ENCODE data around the gene SMG9.

SMG9 gene

DNA sequence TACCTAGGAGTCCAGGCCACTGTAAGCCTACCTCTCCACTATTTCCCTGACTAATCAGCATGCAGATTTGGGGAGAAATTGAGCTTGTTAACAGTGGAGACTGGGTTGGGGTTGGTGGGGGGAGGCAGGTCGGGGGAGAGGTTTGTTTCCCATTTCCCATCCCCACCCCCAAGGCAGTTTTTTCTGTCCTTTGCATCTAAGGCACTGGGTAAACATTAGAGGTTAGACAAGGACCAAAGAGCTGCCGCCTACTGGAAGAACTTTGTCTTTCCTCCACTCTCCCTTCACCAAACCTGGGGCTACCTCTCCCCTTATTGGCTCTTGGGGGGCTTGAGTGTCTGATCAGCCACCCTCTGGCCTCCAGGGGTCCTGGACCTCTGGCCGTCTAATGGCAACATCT, 25.1 kb upstream of the SMG9 start:
- WGBS (ENCODE audit: insufficient coverage): 0% methylated on average over 2 of the region's 3 CpGs
- H3K9me3 ChIP-seq (ENCODE audit: control extremely low read depth in 1 of 5, control insufficient read depth in 4 of 5, insufficient read depth in 2 of 5, low read depth in 1 of 5, low read length in 4 of 5): no peaks in the 10 kb centered on the region
- peaks cover 8 to 72% (median 64%) of the 10 kb centered on the region in 4 experiments for H3K4me1 ChIP-seq (ENCODE audit: control extremely low read depth in 1 of 4, control insufficient read depth in 4 of 4, insufficient read depth in 4 of 4, low read length in 3 of 4)
- peak overlapping the region; percentile 67 to 90 for H3K27ac ChIP-seq (ENCODE audit: insufficient read depth in 1 of 2, low read depth in 1 of 2, low read length in 2 of 2, poor library complexity in 1 of 2, severe bottlenecking in 2 of 2)
- H3K4me3 ChIP-seq (ENCODE audit: control insufficient read depth in 1 of 7, extremely low read depth in 1 of 7, insufficient read depth in 4 of 7, low read depth in 2 of 7, low read length in 6 of 7): peak overlapping the region; percentile 61 to 96 (median 84)
- H3K36me3 ChIP-seq (ENCODE audit: control insufficient read depth in 4 of 4, insufficient read depth in 4 of 4, low read length in 3 of 4): peaks cover 0 to 12% (median 7%) of the 10 kb centered on the region in 4 experiments
- ChIA-PET POLR2A (no interaction called here), CTCF (interaction anchor here (1.2 to 10.7 kb wide), 6 partner anchors 14 to 36 kb away, joined by 3 to 149 read pairs (median 12); no protein-coding TSS in a partner anchor)
- H3K27me3 ChIP-seq (replicated peaks in 2 of 5; ENCODE audit: control insufficient read depth in 4 of 5, insufficient read depth in 5 of 5, low read length in 4 of 5): no peaks in the 10 kb centered on the region
- DNase-seq: peak; percentile 36 to 65 (median 54)

DNA sequence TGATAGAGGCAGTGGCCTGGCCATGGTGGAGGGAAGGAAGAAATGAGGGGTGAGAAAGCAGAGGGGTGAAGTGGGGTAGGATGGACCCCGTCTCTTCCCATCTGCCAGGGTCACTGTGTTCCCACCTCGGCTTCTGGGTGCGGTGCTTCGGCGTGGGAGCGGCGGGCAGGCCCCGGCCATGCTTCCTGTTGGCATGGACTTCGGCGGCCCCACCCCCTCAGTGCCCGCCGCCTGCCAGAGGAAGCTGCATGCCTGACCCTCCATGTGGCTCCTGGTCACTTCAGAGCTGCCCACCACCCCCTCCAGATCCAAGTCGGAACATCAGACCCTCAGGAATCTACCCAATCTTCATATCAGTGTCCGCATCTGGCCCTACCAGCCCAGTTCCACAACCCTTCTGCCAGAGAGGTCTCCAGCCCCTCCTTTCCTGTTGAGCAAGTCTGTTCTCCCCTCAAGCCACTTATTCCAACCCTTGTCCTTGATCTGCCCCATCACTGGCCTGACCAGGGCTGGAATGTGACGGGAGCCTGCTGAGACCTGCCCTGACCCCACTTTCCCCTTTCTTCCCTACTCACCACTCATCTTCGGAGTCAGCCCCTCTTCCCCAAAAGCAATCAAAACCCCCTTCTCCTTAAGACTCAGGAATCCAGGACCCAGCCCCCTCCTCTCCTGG, 24.5 kb upstream of the SMG9 start:
- 0% methylated on average over 13 of the region's 16 CpGs for WGBS (ENCODE audit: insufficient coverage)
- DNase-seq: no peak
- Histone ChIP-seq H3K36me3 (ENCODE audit: control insufficient read depth in 4 of 4, insufficient read depth in 4 of 4, low read length in 3 of 4) (peaks cover 0 to 17% (median 9%) of the 10 kb centered on the region in 4 experiments), H3K9me3 (ENCODE audit: control extremely low read depth in 1 of 5, control insufficient read depth in 4 of 5, insufficient read depth in 2 of 5, low read depth in 1 of 5, low read length in 4 of 5) (no peaks in the 10 kb centered on the region), H3K27ac (ENCODE audit: insufficient read depth in 1 of 2, low read depth in 1 of 2, low read length in 2 of 2, poor library complexity in 1 of 2, severe bottlenecking in 2 of 2) (peak overlapping the region; percentile 67 to 90), H3K27me3 (replicated peaks in 2 of 5; ENCODE audit: control insufficient read depth in 4 of 5, insufficient read depth in 5 of 5, low read length in 4 of 5) (no peaks in the 10 kb centered on the region), H3K4me1 (ENCODE audit: control extremely low read depth in 1 of 4, control insufficient read depth in 4 of 4, insufficient read depth in 4 of 4, low read length in 3 of 4) (peaks cover 8 to 67% (median 64%) of the 10 kb centered on the region in 4 experiments), H3K4me3 (ENCODE audit: control insufficient read depth in 1 of 7, extremely low read depth in 1 of 7, insufficient read depth in 4 of 7, low read depth in 2 of 7, low read length in 6 of 7) (peak overlapping the region; percentile 61 to 96 (median 84))
- ChIA-PET POLR2A (interaction anchor here (1.7 kb wide), 1 partner anchor 25 kb away, joined by 9 read pairs; the partner anchor contains the start of gene SMG9), CTCF (interaction anchor here (1.2 to 10.7 kb wide), 9 partner anchors 10 to 111 kb away, joined by 3 to 149 read pairs (median 6); partner anchors contain the start of gene SMG9)

DNA sequence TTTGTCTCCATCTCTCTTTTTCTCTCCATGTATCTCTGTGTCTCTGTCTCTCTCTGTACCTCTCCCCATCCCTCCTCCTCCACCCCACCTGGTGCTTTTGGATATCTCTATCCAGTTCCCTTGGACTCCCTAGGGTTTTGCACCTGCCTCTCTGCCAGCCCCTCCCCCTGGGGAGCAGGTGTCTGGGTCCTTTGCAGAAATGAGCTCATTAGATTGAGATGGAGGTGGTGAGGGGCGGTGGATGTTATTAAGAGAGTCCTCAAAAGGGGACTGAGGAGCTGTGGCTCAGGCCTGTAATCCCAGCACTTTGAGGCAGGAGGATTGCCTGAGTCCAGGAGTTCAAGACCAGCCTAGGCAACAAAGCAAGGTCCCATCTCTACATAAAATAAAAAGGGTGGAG, 23.9 kb upstream of the SMG9 start:
- 20% methylated on average over 1 of the region's 1 CpG for WGBS (ENCODE audit: insufficient coverage)
- no peaks in the 10 kb centered on the region for H3K27me3 ChIP-seq (replicated peaks in 2 of 5; ENCODE audit: control insufficient read depth in 4 of 5, insufficient read depth in 5 of 5, low read length in 4 of 5)
- no peaks in the 10 kb centered on the region for H3K9me3 ChIP-seq (ENCODE audit: control extremely low read depth in 1 of 5, control insufficient read depth in 4 of 5, insufficient read depth in 2 of 5, low read depth in 1 of 5, low read length in 4 of 5)
- peaks cover 0 to 23% (median 15%) of the 10 kb centered on the region in 4 experiments for H3K36me3 ChIP-seq (ENCODE audit: control insufficient read depth in 4 of 4, insufficient read depth in 4 of 4, low read length in 3 of 4)
- no peak for DNase-seq
- peaks cover 8 to 72% (median 65%) of the 10 kb centered on the region in 4 experiments for H3K4me1 ChIP-seq (ENCODE audit: control extremely low read depth in 1 of 4, control insufficient read depth in 4 of 4, insufficient read depth in 4 of 4, low read length in 3 of 4)
- CTCF ChIA-PET: interaction anchor here (1.0 to 10.7 kb wide), 10 partner anchors 11 to 116 kb away, joined by 3 to 149 read pairs (median 6); partner anchors contain the start of gene SMG9
- POLR2A ChIA-PET: interaction anchor here (1.2 to 1.7 kb wide), 3 partner anchors 12 to 109 kb away, joined by 4 to 10 read pairs (median 9); partner anchors contain the start of genes PLAUR and SMG9
- H3K4me3 ChIP-seq (ENCODE audit: control insufficient read depth in 1 of 7, extremely low read depth in 1 of 7, insufficient read depth in 4 of 7, low read depth in 2 of 7, low read length in 6 of 7): peak overlapping the region in 6 of 7 experiments; percentile 77 to 96 (median 86)
- peak overlapping the region; percentile 67 to 90 for H3K27ac ChIP-seq (ENCODE audit: insufficient read depth in 1 of 2, low read depth in 1 of 2, low read length in 2 of 2, poor library complexity in 1 of 2, severe bottlenecking in 2 of 2)

GRCh38 chr19:43777163-43777695, 22.5 kb upstream of the SMG9 start:
- no peaks in the 10 kb centered on the region for H3K9me3 ChIP-seq (ENCODE audit: control extremely low read depth in 1 of 5, control insufficient read depth in 4 of 5, insufficient read depth in 2 of 5, low read depth in 1 of 5, low read length in 4 of 5)
- H3K36me3 ChIP-seq (ENCODE audit: control insufficient read depth in 4 of 4, insufficient read depth in 4 of 4, low read length in 3 of 4): peaks cover 2 to 37% (median 26%) of the 10 kb centered on the region in 4 experiments
- ChIA-PET CTCF (interaction anchor here (0.7 to 10.7 kb wide), 7 partner anchors 11 to 246 kb away, joined by 3 to 149 read pairs (median 6); partner anchors contain the start of gene SMG9), POLR2A (interaction anchor here (0.6 to 1.7 kb wide), 8 partner anchors 11 to 1516 kb away, joined by 3 to 10 read pairs (median 4); partner anchors contain the start of genes PLAUR and SMG9)
- no peaks in the 10 kb centered on the region for H3K27me3 ChIP-seq (replicated peaks in 2 of 5; ENCODE audit: control insufficient read depth in 4 of 5, insufficient read depth in 5 of 5, low read length in 4 of 5)
- 0% methylated on average over 2 of the region's 4 CpGs for WGBS (ENCODE audit: insufficient coverage)
- H3K4me3 ChIP-seq (ENCODE audit: control insufficient read depth in 1 of 7, extremely low read depth in 1 of 7, insufficient read depth in 4 of 7, low read depth in 2 of 7, low read length in 6 of 7): peak overlapping the region in 6 of 7 experiments; percentile 36 to 87 (median 59)
- DNase-seq: peak; percentile 97 to 99 (median 98)
- peak overlapping the region; percentile 67 to 90 for H3K27ac ChIP-seq (ENCODE audit: insufficient read depth in 1 of 2, low read depth in 1 of 2, low read length in 2 of 2, poor library complexity in 1 of 2, severe bottlenecking in 2 of 2)
- H3K4me1 ChIP-seq (ENCODE audit: control extremely low read depth in 1 of 4, control insufficient read depth in 4 of 4, insufficient read depth in 4 of 4, low read length in 3 of 4): peaks cover 8 to 72% (median 62%) of the 10 kb centered on the region in 4 experiments

GRCh38 chr19:43776286-43776685, 21.5 kb upstream of the SMG9 start:
- CTCF ChIA-PET: interaction anchor here (0.9 to 10.7 kb wide), 5 partner anchors 8 to 107 kb away, joined by 3 to 149 read pairs (median 9); partner anchors contain the start of gene PLAUR

DNA sequence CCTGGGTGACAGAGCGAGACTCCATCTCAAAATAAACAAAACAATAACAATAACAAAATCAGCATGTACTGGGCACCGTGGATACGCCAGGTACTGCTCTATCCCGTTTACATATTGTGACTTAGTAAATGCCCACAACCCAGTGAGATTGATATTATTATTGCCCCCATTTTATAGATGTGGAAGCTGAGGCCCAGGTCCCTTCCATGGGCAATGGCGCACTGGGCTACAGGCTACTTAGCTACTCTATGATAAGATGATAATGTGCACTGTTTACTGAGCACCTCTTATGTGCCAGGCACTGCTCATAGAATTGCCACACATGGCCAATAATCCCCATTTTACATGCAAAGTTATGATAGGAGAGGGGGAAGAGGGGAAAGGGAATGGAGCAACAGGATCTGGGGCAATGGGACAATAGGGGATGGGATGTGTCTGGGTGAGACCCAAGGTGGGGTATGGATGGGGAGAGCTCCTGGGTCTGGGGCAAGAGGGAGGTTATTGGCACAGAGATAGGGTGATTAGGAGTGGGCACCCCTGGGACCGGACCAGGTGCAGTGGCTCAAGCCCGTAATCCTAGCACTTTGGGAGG, 20.6 kb upstream of the SMG9 start:
- H3K36me3 ChIP-seq (ENCODE audit: control insufficient read depth in 4 of 4, insufficient read depth in 4 of 4, low read length in 3 of 4): peaks cover 5 to 55% (median 43%) of the 10 kb centered on the region in 4 experiments
- peaks cover 8 to 63% (median 53%) of the 10 kb centered on the region in 4 experiments for H3K4me1 ChIP-seq (ENCODE audit: control extremely low read depth in 1 of 4, control insufficient read depth in 4 of 4, insufficient read depth in 4 of 4, low read length in 3 of 4)
- no peak for DNase-seq
- ChIA-PET CTCF (interaction anchor here (0.9 to 10.7 kb wide), 10 partner anchors 9 to 107 kb away, joined by 3 to 149 read pairs (median 4); partner anchors contain the start of genes PLAUR and SMG9), POLR2A (interaction anchor here (0.8 kb wide), 1 partner anchor 14 kb away, joined by 6 read pairs; no protein-coding TSS in a partner anchor)
- H3K27me3 ChIP-seq (replicated peaks in 2 of 5; ENCODE audit: control insufficient read depth in 4 of 5, insufficient read depth in 5 of 5, low read length in 4 of 5): no peaks in the 10 kb centered on the region
- no peaks in the 10 kb centered on the region for H3K9me3 ChIP-seq (ENCODE audit: control extremely low read depth in 1 of 5, control insufficient read depth in 4 of 5, insufficient read depth in 2 of 5, low read depth in 1 of 5, low read length in 4 of 5)
- H3K4me3 ChIP-seq (ENCODE audit: control insufficient read depth in 1 of 7, extremely low read depth in 1 of 7, insufficient read depth in 4 of 7, low read depth in 2 of 7, low read length in 6 of 7): peak overlapping the region in 1 of 7 experiments; percentile 16
- 89% methylated on average over 6 of the region's 7 CpGs for WGBS (ENCODE audit: insufficient coverage)
- H3K27ac ChIP-seq (ENCODE audit: insufficient read depth in 1 of 2, low read depth in 1 of 2, low read length in 2 of 2, poor library complexity in 1 of 2, severe bottlenecking in 2 of 2): peak overlapping the region in 1 of 2 experiments; percentile 90

More at GRCh38 chr19:43776286-43776685, 21.5 kb upstream of the SMG9 start:
- no peaks in the 10 kb centered on the region for H3K9me3 ChIP-seq (ENCODE audit: control extremely low read depth in 1 of 5, control insufficient read depth in 4 of 5, insufficient read depth in 2 of 5, low read depth in 1 of 5, low read length in 4 of 5)
- peak overlapping the region in 2 of 7 experiments; percentile 24 to 69 for H3K4me3 ChIP-seq (ENCODE audit: control insufficient read depth in 1 of 7, extremely low read depth in 1 of 7, insufficient read depth in 4 of 7, low read depth in 2 of 7, low read length in 6 of 7)
- H3K27ac ChIP-seq (ENCODE audit: insufficient read depth in 1 of 2, low read depth in 1 of 2, low read length in 2 of 2, poor library complexity in 1 of 2, severe bottlenecking in 2 of 2): peak overlapping the region; percentile 37 to 90
- peaks cover 2 to 46% (median 35%) of the 10 kb centered on the region in 4 experiments for H3K36me3 ChIP-seq (ENCODE audit: control insufficient read depth in 4 of 4, insufficient read depth in 4 of 4, low read length in 3 of 4)
- POLR2A ChIA-PET: no interaction called here
- no peaks in the 10 kb centered on the region for H3K27me3 ChIP-seq (replicated peaks in 2 of 5; ENCODE audit: control insufficient read depth in 4 of 5, insufficient read depth in 5 of 5, low read length in 4 of 5)
- DNase-seq: no peak
- 74% methylated on average over 8 of the region's 11 CpGs for WGBS (ENCODE audit: insufficient coverage)
- H3K4me1 ChIP-seq (ENCODE audit: control extremely low read depth in 1 of 4, control insufficient read depth in 4 of 4, insufficient read depth in 4 of 4, low read length in 3 of 4): peaks cover 8 to 69% (median 57%) of the 10 kb centered on the region in 4 experiments

Data from common myeloid progenitor, CD34-positive (primary cell).